ENCODE results near the gene PTPN23. TPM values are rescaled to one million over a fixed set of nuclear protein-coding genes. Genes with fewer than 3 reads are reported as not detected.

Gene PTPN23
- total and polyA plus RNA-seq, 10 of the 15 experiments (the other 5 are each of a cell fraction or from before 2014, with no cell fraction given), result 0.44 to 28.6 (median 4.4) TPM

- H3K4me1 ChIP-seq (ENCODE audit: control insufficient read depth, insufficient read depth, low read length), result peaks cover 6% of the 10 kb centered on the region; the same call in 1 of the 2 replicates
- whole genome bisulfite sequencing (ENCODE audit: insufficient coverage, insufficient replicate concordance, low lambda C conversion rate, missing lambda C conversion rate), result 93% methylated on average over 4 of the region's 4 CpGs
- ATAC-seq (no peak), FAIRE-seq (no peak), DNase-seq (ENCODE audit: low read depth, low spot score) (no peak)
- intact Hi-C loops (cut with micrococcal nuclease; ENCODE audit: unreplicated experiment) (no loop called here), in situ Hi-C loops (cut with MboI) (no loop called here)
- POLR2A ChIA-PET, result interaction anchor here (0.7 kb wide), 1 partner anchor 20 kb away, joined by 6 read pairs; no protein-coding TSS in a partner anchor
- H3K79me2 ChIP-seq (ENCODE audit: control insufficient read depth, insufficient read depth, low read length), result peaks cover 10% of the 10 kb centered on the region
- H3K4me2 ChIP-seq (ENCODE audit: control insufficient read depth, insufficient read depth), result no peak overlapping the region
- CTCF ChIA-PET, result interaction anchor here (1.0 kb wide), 1 partner anchor 20 kb away, joined by 4 read pairs; no protein-coding TSS in a partner anchor
- peaks cover 10 to 14% of the 10 kb centered on the region in 2 experiments for H3K36me3 ChIP-seq (ENCODE audit: control insufficient read depth in 2 of 2, insufficient read depth in 2 of 2, low read length in 1 of 2)
- H3K9ac ChIP-seq (ENCODE audit: control insufficient read depth, insufficient read depth, low read length), result no peak overlapping the region
- no TSS peak for BruUV-seq (replicated peaks)
- no peaks in the 10 kb centered on the region for H3K9me3 ChIP-seq (replicated peaks; ENCODE audit: control insufficient read depth, insufficient read depth, low read length)
- H3K4me3 ChIP-seq, result no peak overlapping the region
- SMC1A ChIA-PET (ENCODE audit: uncharacterized antibody, unreplicated experiment), result interaction anchor here (1.5 kb wide), 1 partner anchor 15 kb away, joined by 4 read pairs; no protein-coding TSS in a partner anchor
- H2AFZ ChIP-seq (ENCODE audit: control insufficient read depth, low read depth, low read length), result no peak overlapping the region
- TF ChIP-seq NFXL1 (IDR thresholded peaks at IDR 0.05; ENCODE audit: borderline replicate concordance) (no peak), DPF2 (IDR thresholded peaks at IDR 0.05) (no peak), NR2C2 (IDR thresholded peaks at IDR 0.05; ENCODE audit: borderline replicate concordance, control insufficient read depth, insufficient read length, low read depth) (no peak), HDAC6 (IDR thresholded peaks at IDR 0.05; ENCODE audit: unreplicated experiment) (no peak), ZNF622 (IDR thresholded peaks at IDR 0.05) (no peak), PRDM15 (CRISPR knock-in tag; IDR thresholded peaks at IDR 0.05) (no peak), CBX3 (IDR thresholded peaks at IDR 0.05; ENCODE audit: borderline replicate concordance, low read depth) (no peak), JUND (IDR thresholded peaks at IDR 0.05; ENCODE audit: low read depth, low read length) (no peak), ELK1 (IDR thresholded peaks at IDR 0.05; ENCODE audit: low read depth, low read length) (no peak), MAX (IDR thresholded peaks at IDR 0.05; ENCODE audit: low read depth, low read length) (no peak), TARDBP (IDR thresholded peaks at IDR 0.05; ENCODE audit: borderline replicate concordance) (no peak), EP300 (IDR thresholded peaks at IDR 0.05; ENCODE audit: borderline replicate concordance in 1 of 2, control insufficient read depth in 1 of 2, low read depth in 2 of 2, low read length in 2 of 2) (no peak), BCL11A (IDR thresholded peaks at IDR 0.05; ENCODE audit: low read depth, low read length) (no peak), TCF3 (IDR thresholded peaks at IDR 0.05; ENCODE audit: borderline replicate concordance, insufficient read depth, low read depth, low read length) (no peak)
- no peak overlapping the region for H3K27ac ChIP-seq (ENCODE audit: control insufficient read depth, insufficient read depth)
- H4K20me1 ChIP-seq (ENCODE audit: control insufficient read depth, insufficient read depth), result no peaks in the 10 kb centered on the region
- RAD21 ChIA-PET (ENCODE audit: unreplicated experiment), result interaction anchor here (0.6 kb wide), 1 partner anchor 21 kb away, joined by 3 read pairs; no protein-coding TSS in a partner anchor
- no peaks in the 10 kb centered on the region for H3K27me3 ChIP-seq (replicated peaks in 1 of 2; ENCODE audit: control insufficient read depth in 2 of 2, insufficient read depth in 2 of 2, low read length in 1 of 2)
Observed at GRCh38 chr3:47441796-47442551, 61.2 kb downstream of the PTPN23 start.
